Measurements from ENCODE around the gene NDUFS7. TPM values are rescaled to one million over a fixed set of nuclear protein-coding genes. Genes with fewer than 3 reads are reported as not detected.

The NDUFS7 gene
- total RNA-seq, 2 experiments from 2014 or later = 132 to 147 TPM

DNA sequence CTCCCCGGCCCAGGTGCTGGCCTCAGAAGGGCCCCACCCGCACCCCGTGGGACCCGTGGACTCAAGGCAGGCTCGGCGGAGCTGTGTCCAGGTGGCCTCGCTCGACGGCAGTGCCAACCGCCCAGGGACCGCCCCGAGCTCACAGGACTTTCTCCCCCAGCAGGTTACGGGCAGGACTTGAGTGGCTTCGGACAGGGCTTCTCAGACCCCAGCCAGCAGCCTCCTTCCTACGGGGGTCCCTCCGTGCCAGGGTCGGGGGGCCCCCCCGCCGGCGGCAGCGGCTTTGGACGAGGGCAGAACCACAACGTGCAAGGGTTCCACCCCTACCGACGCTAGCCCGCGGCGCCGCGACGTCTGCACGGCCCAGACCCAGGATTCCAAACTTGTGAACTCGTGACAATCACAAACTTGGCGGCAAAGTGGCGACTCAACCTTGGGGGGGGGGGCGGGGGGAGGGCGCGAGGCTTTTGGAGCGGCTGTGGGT is 50.9 kb downstream of the NDUFS7 start:
- no peak overlapping the region for H3K4me3 ChIP-seq (ENCODE audit: low read depth, low read length, poor library complexity, severe bottlenecking)
- TF ChIP-seq, protein P1, sequence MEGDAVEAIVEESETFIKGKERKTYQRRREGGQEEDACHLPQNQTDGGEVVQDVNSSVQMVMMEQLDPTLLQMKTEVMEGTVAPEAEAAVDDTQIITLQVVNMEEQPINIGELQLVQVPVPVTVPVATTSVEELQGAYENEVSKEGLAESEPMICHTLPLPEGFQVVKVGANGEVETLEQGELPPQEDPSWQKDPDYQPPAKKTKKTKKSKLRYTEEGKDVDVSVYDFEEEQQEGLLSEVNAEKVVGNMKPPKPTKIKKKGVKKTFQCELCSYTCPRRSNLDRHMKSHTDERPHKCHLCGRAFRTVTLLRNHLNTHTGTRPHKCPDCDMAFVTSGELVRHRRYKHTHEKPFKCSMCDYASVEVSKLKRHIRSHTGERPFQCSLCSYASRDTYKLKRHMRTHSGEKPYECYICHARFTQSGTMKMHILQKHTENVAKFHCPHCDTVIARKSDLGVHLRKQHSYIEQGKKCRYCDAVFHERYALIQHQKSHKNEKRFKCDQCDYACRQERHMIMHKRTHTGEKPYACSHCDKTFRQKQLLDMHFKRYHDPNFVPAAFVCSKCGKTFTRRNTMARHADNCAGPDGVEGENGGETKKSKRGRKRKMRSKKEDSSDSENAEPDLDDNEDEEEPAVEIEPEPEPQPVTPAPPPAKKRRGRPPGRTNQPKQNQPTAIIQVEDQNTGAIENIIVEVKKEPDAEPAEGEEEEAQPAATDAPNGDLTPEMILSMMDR (conservative IDR thresholded peaks at IDR 0.05; ENCODE audit: low read length) = no peak
- TF ChIP-seq EZH2phosphoT487 (IDR thresholded peaks at IDR 0.05; ENCODE audit: borderline replicate concordance, low read depth, low read length) = no peak
- no peak for DNase-seq (ENCODE audit: low spot score)
- no peaks in the 10 kb centered on the region for H3K9me2 ChIP-seq (ENCODE audit: insufficient read depth, low read length)
- H3K9me3 ChIP-seq (ENCODE audit: low read length) = no peaks in the 10 kb centered on the region
- ChIA-PET CTCF (ENCODE audit: unreplicated experiment) (no interaction called here), POLR2A (no interaction called here)
- BruUV-seq (replicated peaks) = no TSS peak
- peaks cover 14% of the 10 kb centered on the region for H3K79me2 ChIP-seq (ENCODE audit: insufficient read depth, low read depth, low read length)
- H3K4me2 ChIP-seq (ENCODE audit: low read length) = no peak overlapping the region
- H4K20me1 ChIP-seq (ENCODE audit: insufficient read depth, low read length) = peaks cover 2% of the 10 kb centered on the region; the same call in 1 of the 2 replicates
- peaks cover 13% of the 10 kb centered on the region for H3K4me1 ChIP-seq (ENCODE audit: insufficient read depth, low read length, poor library complexity, severe bottlenecking)
- H3K27ac ChIP-seq (ENCODE audit: low read depth, low read length, poor library complexity, severe bottlenecking) = no peak overlapping the region
- intact Hi-C loops (cut with micrococcal nuclease; ENCODE audit: unreplicated experiment) = loop anchor here (5.0 kb wide), 1 partner anchor 157 kb away; the partner anchor contains the start of gene FAM174C
- peaks cover 70% of the 10 kb centered on the region for H3K36me3 ChIP-seq (ENCODE audit: insufficient read depth, low read length)
- no peak overlapping the region for H2AFZ ChIP-seq (ENCODE audit: low read length)

DNA sequence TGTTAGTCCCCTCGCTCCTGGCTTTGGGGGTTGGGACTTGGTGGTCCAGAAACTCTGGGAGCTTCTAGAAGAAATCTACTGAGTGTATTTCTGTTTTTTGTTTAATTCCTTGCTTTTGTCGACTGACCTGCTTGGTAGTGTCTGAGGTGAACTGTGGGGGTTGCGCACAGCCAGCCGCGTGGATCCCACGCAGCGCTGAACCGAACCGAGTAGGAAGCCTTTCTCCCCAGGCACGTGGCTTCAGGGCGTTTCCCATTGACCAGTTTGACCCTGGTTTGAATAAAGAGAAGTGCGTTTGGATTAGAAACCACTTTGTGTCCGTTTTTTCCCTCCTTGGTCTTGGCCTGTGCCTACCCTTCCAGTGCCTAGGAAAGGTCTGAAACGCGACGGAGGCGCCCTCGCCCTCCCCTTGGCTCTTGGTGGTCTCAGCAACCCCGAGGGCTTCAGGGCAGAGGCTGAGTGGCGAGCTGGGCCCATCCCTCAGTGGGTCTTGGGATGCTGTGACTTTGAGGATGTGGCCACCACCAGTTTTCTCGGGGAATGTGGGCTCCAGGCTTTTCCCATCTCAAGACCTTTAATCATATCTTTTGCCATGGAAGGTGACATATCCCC is 51.8 kb downstream of the NDUFS7 start:
- no peak for DNase-seq (ENCODE audit: low spot score)
- ChIA-PET POLR2A (no interaction called here), CTCF (ENCODE audit: unreplicated experiment) (no interaction called here)
- H3K9me3 ChIP-seq (ENCODE audit: low read length) = no peaks in the 10 kb centered on the region
- TF ChIP-seq, protein P1 (conservative IDR thresholded peaks at IDR 0.05; ENCODE audit: low read length) = no peak
- TF ChIP-seq EZH2phosphoT487 (IDR thresholded peaks at IDR 0.05; ENCODE audit: borderline replicate concordance, low read depth, low read length) = no peak
- H2AFZ ChIP-seq (ENCODE audit: low read length) = no peak overlapping the region
- H3K36me3 ChIP-seq (ENCODE audit: insufficient read depth, low read length) = peaks cover 70% of the 10 kb centered on the region
- H3K9me2 ChIP-seq (ENCODE audit: insufficient read depth, low read length) = no peaks in the 10 kb centered on the region
- BruUV-seq (replicated peaks) = no TSS peak
- peaks cover 7% of the 10 kb centered on the region for H4K20me1 ChIP-seq (ENCODE audit: insufficient read depth, low read length)
- no peak overlapping the region for H3K4me2 ChIP-seq (ENCODE audit: low read length)
- H3K4me1 ChIP-seq (ENCODE audit: insufficient read depth, low read length, poor library complexity, severe bottlenecking) = peaks cover 21% of the 10 kb centered on the region
- no peak overlapping the region for H3K27ac ChIP-seq (ENCODE audit: low read depth, low read length, poor library complexity, severe bottlenecking)
- intact Hi-C loops (cut with micrococcal nuclease; ENCODE audit: unreplicated experiment) = loop anchor here (5.0 kb wide), 1 partner anchor 158 kb away; the partner anchor contains the start of gene FAM174C
- no peak overlapping the region for H3K4me3 ChIP-seq (ENCODE audit: low read depth, low read length, poor library complexity, severe bottlenecking)
- H3K79me2 ChIP-seq (ENCODE audit: insufficient read depth, low read depth, low read length) = peaks cover 23% of the 10 kb centered on the region

DNA sequence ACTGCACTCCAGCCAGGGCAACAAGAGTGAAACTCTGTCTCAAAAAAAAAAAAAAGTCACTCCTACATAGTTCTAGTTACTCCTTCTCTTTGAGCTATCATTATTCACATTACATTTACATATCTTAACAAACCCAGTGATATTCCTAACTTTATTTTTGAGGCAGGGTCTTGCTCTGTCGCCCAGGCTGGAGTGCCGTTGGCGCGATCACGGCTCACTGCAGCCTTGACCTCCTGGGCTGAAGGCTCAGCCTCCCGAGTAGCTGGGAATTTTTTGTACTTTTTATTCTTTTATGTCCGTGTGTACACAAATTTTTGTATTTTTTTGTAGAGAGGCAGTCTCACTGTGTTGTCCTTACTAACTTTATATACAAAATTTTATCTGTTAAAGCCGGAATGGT is 53.9 kb downstream of the NDUFS7 start:
- Histone ChIP-seq H3K9me2 (ENCODE audit: insufficient read depth, low read length) (no peaks in the 10 kb centered on the region), H3K36me3 (ENCODE audit: insufficient read depth, low read length) (peaks cover 76% of the 10 kb centered on the region), H3K27ac (ENCODE audit: low read depth, low read length, poor library complexity, severe bottlenecking) (peak overlapping the region; percentile 61), H3K9me3 (ENCODE audit: low read length) (no peaks in the 10 kb centered on the region), H3K4me2 (ENCODE audit: low read length) (peak overlapping the region; percentile 56), H3K4me1 (ENCODE audit: insufficient read depth, low read length, poor library complexity, severe bottlenecking) (peaks cover 27% of the 10 kb centered on the region), H2AFZ (ENCODE audit: low read length) (peak overlapping the region; percentile 54; the same call in 1 of the 2 replicates), H4K20me1 (ENCODE audit: insufficient read depth, low read length) (peaks cover 18% of the 10 kb centered on the region), H3K4me3 (ENCODE audit: low read depth, low read length, poor library complexity, severe bottlenecking) (peak overlapping the region; percentile 96), H3K79me2 (ENCODE audit: insufficient read depth, low read depth, low read length) (peaks cover 34% of the 10 kb centered on the region)
- TF ChIP-seq, protein P1 (conservative IDR thresholded peaks at IDR 0.05; ENCODE audit: low read length) = no peak
- TF ChIP-seq EZH2phosphoT487 (IDR thresholded peaks at IDR 0.05; ENCODE audit: borderline replicate concordance, low read depth, low read length) = no peak
- intact Hi-C loops (cut with micrococcal nuclease; ENCODE audit: unreplicated experiment) = loop anchor here (1.0 to 5.0 kb wide), 2 partner anchors 30 to 160 kb away; partner anchors contain the start of genes DAZAP1 and FAM174C
- no peak for DNase-seq (ENCODE audit: low spot score)
- ChIA-PET CTCF (ENCODE audit: unreplicated experiment) (no interaction called here), POLR2A (no interaction called here)
- no TSS peak for BruUV-seq (replicated peaks)
